ENCODE data around the gene ADCY2. TPM values are rescaled to one million over a fixed set of nuclear protein-coding genes. Genes with fewer than 3 reads are reported as not detected.

ADCY2 gene
- total RNA-seq, 1 experiment from 2014 or later: 0.34 TPM

DNA sequence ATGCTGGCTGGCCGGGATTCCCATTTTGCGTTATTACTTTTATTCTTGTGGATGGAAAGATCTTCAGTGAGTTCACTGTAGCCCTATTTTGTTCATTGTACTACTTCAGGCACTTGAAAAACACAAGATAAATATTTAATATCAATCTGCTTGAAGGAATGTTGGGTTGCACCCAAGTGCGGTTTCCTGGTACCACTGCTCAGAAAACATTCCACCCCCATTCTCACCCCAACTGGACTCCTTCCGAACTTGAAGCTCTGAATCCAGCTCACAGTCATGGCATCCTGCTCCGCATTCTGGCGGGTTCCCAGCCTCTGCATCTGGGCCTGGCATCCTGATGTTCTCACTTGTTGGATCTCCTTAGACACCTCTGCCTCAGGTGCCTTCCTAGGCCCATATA is 351.8 kb downstream of the ADCY2 start:
- Histone ChIP-seq H3K9me3 (ENCODE audit: low read depth, low read length, poor library complexity, severe bottlenecking) (no peaks in the 10 kb centered on the region), H3K4me1 (ENCODE audit: insufficient read depth, low read length, poor library complexity, severe bottlenecking) (no peaks in the 10 kb centered on the region), H3K27me3 (replicated peaks; ENCODE audit: insufficient read depth, low read depth, low read length, poor library complexity) (peaks cover 7% of the 10 kb centered on the region), H3K4me3 (ENCODE audit: low read depth, low read length, poor library complexity, severe bottlenecking) (no peak overlapping the region), H3K36me3 (ENCODE audit: insufficient read depth, low read length, poor library complexity, severe bottlenecking) (no peaks in the 10 kb centered on the region), H3K27ac (ENCODE audit: low read depth, low read length, poor library complexity, severe bottlenecking) (no peak overlapping the region)
- no peak for TF ChIP-seq EZH2 (IDR thresholded peaks at IDR 0.05; ENCODE audit: borderline replicate concordance, low read depth, low read length, poor library complexity, severe bottlenecking)
- intact Hi-C loops (cut with micrococcal nuclease; ENCODE audit: unreplicated experiment): loop anchor here (2.0 to 5.0 kb wide), 2 partner anchors 355 to 487 kb away; no protein-coding TSS in a partner anchor
- POLR2A ChIA-PET (ENCODE audit: low non-redundant PET): no interaction called here
- no TSS peak for BruUV-seq (replicated peaks)
- CTCF ChIA-PET: interaction anchor here (0.5 kb wide), 1 partner anchor 1176 kb away, joined by 7 read pairs; no protein-coding TSS in a partner anchor
- DNase-seq (ENCODE audit: low spot score): no peak

GRCh38 chr5:7749626-7750025 is 353.7 kb downstream of the ADCY2 start:
- DNase-seq (ENCODE audit: low spot score): no peak
- intact Hi-C loops (cut with micrococcal nuclease; ENCODE audit: unreplicated experiment): loop anchor here (5.0 to 10.0 kb wide), 2 partner anchors 357 to 985 kb away; no protein-coding TSS in a partner anchor
- CTCF ChIA-PET: no interaction called here
- POLR2A ChIA-PET (ENCODE audit: low non-redundant PET): no interaction called here
- no peaks in the 10 kb centered on the region for H3K9me3 ChIP-seq (ENCODE audit: low read depth, low read length, poor library complexity, severe bottlenecking)
- no peaks in the 10 kb centered on the region for H3K36me3 ChIP-seq (ENCODE audit: insufficient read depth, low read length, poor library complexity, severe bottlenecking)
- no peak overlapping the region for H3K27ac ChIP-seq (ENCODE audit: low read depth, low read length, poor library complexity, severe bottlenecking)
- peaks cover 20% of the 10 kb centered on the region for H3K27me3 ChIP-seq (replicated peaks; ENCODE audit: insufficient read depth, low read depth, low read length, poor library complexity)
- no peak for TF ChIP-seq EZH2 (IDR thresholded peaks at IDR 0.05; ENCODE audit: borderline replicate concordance, low read depth, low read length, poor library complexity, severe bottlenecking)
- TF ChIP-seq, protein P1, sequence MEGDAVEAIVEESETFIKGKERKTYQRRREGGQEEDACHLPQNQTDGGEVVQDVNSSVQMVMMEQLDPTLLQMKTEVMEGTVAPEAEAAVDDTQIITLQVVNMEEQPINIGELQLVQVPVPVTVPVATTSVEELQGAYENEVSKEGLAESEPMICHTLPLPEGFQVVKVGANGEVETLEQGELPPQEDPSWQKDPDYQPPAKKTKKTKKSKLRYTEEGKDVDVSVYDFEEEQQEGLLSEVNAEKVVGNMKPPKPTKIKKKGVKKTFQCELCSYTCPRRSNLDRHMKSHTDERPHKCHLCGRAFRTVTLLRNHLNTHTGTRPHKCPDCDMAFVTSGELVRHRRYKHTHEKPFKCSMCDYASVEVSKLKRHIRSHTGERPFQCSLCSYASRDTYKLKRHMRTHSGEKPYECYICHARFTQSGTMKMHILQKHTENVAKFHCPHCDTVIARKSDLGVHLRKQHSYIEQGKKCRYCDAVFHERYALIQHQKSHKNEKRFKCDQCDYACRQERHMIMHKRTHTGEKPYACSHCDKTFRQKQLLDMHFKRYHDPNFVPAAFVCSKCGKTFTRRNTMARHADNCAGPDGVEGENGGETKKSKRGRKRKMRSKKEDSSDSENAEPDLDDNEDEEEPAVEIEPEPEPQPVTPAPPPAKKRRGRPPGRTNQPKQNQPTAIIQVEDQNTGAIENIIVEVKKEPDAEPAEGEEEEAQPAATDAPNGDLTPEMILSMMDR (conservative IDR thresholded peaks at IDR 0.05; ENCODE audit: low read depth, low read length): no peak
- no TSS peak for BruUV-seq (replicated peaks)
- H3K4me3 ChIP-seq (ENCODE audit: low read depth, low read length, poor library complexity, severe bottlenecking): no peak overlapping the region
- no peaks in the 10 kb centered on the region for H3K4me1 ChIP-seq (ENCODE audit: insufficient read depth, low read length, poor library complexity, severe bottlenecking)

DNA sequence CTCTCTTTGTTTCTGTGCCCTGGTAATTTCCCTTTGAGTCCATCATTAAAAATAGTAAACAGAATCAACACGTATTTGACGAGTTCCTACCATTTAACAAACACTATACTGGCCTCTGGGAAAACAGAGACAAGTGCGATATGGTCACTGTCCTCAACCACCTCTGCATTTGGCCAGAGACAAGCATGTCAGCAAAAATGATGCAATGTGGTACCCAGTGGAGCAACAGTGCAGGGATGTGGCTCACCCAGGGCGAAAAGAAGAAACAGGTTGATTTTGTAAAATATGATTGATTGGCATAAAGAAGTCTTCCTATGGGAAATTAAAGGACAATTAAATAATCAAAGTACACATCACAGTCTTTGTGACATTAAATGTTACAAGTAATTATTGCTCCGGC is 355.9 kb downstream of the ADCY2 start:
- Histone ChIP-seq H3K27ac (ENCODE audit: low read depth, low read length, poor library complexity, severe bottlenecking) (no peak overlapping the region), H3K27me3 (replicated peaks; ENCODE audit: insufficient read depth, low read depth, low read length, poor library complexity) (peaks cover 20% of the 10 kb centered on the region), H3K9me3 (ENCODE audit: low read depth, low read length, poor library complexity, severe bottlenecking) (no peaks in the 10 kb centered on the region), H3K4me1 (ENCODE audit: insufficient read depth, low read length, poor library complexity, severe bottlenecking) (no peaks in the 10 kb centered on the region), H3K36me3 (ENCODE audit: insufficient read depth, low read length, poor library complexity, severe bottlenecking) (no peaks in the 10 kb centered on the region), H3K4me3 (ENCODE audit: low read depth, low read length, poor library complexity, severe bottlenecking) (no peak overlapping the region)
- ChIA-PET POLR2A (ENCODE audit: low non-redundant PET) (no interaction called here), CTCF (no interaction called here)
- intact Hi-C loops (cut with micrococcal nuclease; ENCODE audit: unreplicated experiment): loop anchor here (10.0 kb wide), 1 partner anchor 987 kb away; no protein-coding TSS in a partner anchor
- TF ChIP-seq, protein P1 (conservative IDR thresholded peaks at IDR 0.05; ENCODE audit: low read depth, low read length): no peak
- TF ChIP-seq EZH2 (IDR thresholded peaks at IDR 0.05; ENCODE audit: borderline replicate concordance, low read depth, low read length, poor library complexity, severe bottlenecking): no peak
- no peak for DNase-seq (ENCODE audit: low spot score)
- BruUV-seq (replicated peaks): no TSS peak

- CTCF ChIA-PET: no interaction called here
- peaks cover 20% of the 10 kb centered on the region for H3K27me3 ChIP-seq (replicated peaks; ENCODE audit: insufficient read depth, low read depth, low read length, poor library complexity)
These were observed 357.2 kb downstream of the ADCY2 start for GRCh38 chr5:7753181-7753580.

More at GRCh38 chr5:7753181-7753580, 357.2 kb downstream of the ADCY2 start:
- POLR2A ChIA-PET (ENCODE audit: low non-redundant PET): no interaction called here
- Histone ChIP-seq H3K4me3 (ENCODE audit: low read depth, low read length, poor library complexity, severe bottlenecking) (no peak overlapping the region), H3K4me1 (ENCODE audit: insufficient read depth, low read length, poor library complexity, severe bottlenecking) (no peaks in the 10 kb centered on the region), H3K27ac (ENCODE audit: low read depth, low read length, poor library complexity, severe bottlenecking) (no peak overlapping the region), H3K9me3 (ENCODE audit: low read depth, low read length, poor library complexity, severe bottlenecking) (no peaks in the 10 kb centered on the region), H3K36me3 (ENCODE audit: insufficient read depth, low read length, poor library complexity, severe bottlenecking) (no peaks in the 10 kb centered on the region)
- no TSS peak for BruUV-seq (replicated peaks)
- intact Hi-C loops (cut with micrococcal nuclease; ENCODE audit: unreplicated experiment): loop anchor here (10.0 kb wide), 1 partner anchor 988 kb away; no protein-coding TSS in a partner anchor
- DNase-seq (ENCODE audit: low spot score): no peak
- TF ChIP-seq EZH2 (IDR thresholded peaks at IDR 0.05; ENCODE audit: borderline replicate concordance, low read depth, low read length, poor library complexity, severe bottlenecking): no peak
- TF ChIP-seq, protein P1 (conservative IDR thresholded peaks at IDR 0.05; ENCODE audit: low read depth, low read length): no peak
